ENCODE data around the gene AQP7.
"Not testable (repeated sequence)": the region's sequence is repeated elsewhere in the genome, so short reads cannot be mapped to it uniquely, and the experiment has no call there.

Gene AQP7

GRCh38 chr9:33393581-33393980, 8.8 kb downstream of the AQP7 start:
- DNase-seq = no peak

GRCh38 chr9:33392591-33393021, 9.8 kb downstream of the AQP7 start:
- DNase-seq = not testable (repeated sequence)

GRCh38 chr9:33391111-33391771, 11.1 kb downstream of the AQP7 start:
- DNase-seq = peak; percentile 95

GRCh38 chr9:33388110-33388994, 14.0 kb downstream of the AQP7 start:
- no peak for DNase-seq

GRCh38 chr9:33386998-33387397, 15.4 kb downstream of the AQP7 start:
- DNase-seq = not testable (repeated sequence)

GRCh38 chr9:33386641-33386996, 15.7 kb downstream of the AQP7 start:
- not testable (repeated sequence) for DNase-seq

- not testable (repeated sequence) for DNase-seq
Observed at GRCh38 chr9:33385979-33386640, 16.3 kb downstream of the AQP7 start.

- not testable (repeated sequence) for DNase-seq
Observed at GRCh38 chr9:33385536-33385935, 16.8 kb downstream of the AQP7 start.

GRCh38 chr9:33383396-33383795, 19.0 kb downstream of the AQP7 start:
- not testable (repeated sequence) for DNase-seq

GRCh38 chr9:33382397-33382796, 20.0 kb downstream of the AQP7 start:
- not testable (repeated sequence) for DNase-seq

- no peak for DNase-seq
Observed at GRCh38 chr9:33381231-33381791, 21.1 kb downstream of the AQP7 start.

GRCh38 chr9:33380390-33381094, 21.8 kb downstream of the AQP7 start:
- DNase-seq = no peak

- no peak for DNase-seq
Observed at GRCh38 chr9:33379666-33380389, 22.5 kb downstream of the AQP7 start.

GRCh38 chr9:33378121-33378795, 24.1 kb downstream of the AQP7 start:
- DNase-seq = no peak

GRCh38 chr9:33377089-33377715, 25.2 kb downstream of the AQP7 start:
- no peak for DNase-seq

GRCh38 chr9:33375841-33376321, 26.5 kb downstream of the AQP7 start:
- no peak for DNase-seq

- DNase-seq = no peak
Observed at GRCh38 chr9:33375238-33375840, 27.0 kb downstream of the AQP7 start.

- DNase-seq = peak; percentile 63
Observed at GRCh38 chr9:33374634-33375237, 27.6 kb downstream of the AQP7 start.

GRCh38 chr9:33374190-33374589, 28.2 kb downstream of the AQP7 start:
- no peak for DNase-seq

- DNase-seq = no peak
Observed at GRCh38 chr9:33372900-33373299, 29.5 kb downstream of the AQP7 start.
